GM19099 (cell line): ENCODE measurements around the gene ADGRL3.

Source experiments
- POLR2A ChIP-seq: IDR thresholded peaks from 3 replicates; pipeline ENCODE4 v1.6.1; 2011; ENCODE audit warnings: low read depth; ENCODE audit not compliant: insufficient read length; ENCODE audit errors: extremely low read depth

The ADGRL3 gene

GRCh38 chr4:61828960-61829359 lies 628.8 kb downstream of the ADGRL3 start:
- no peak for TF ChIP-seq POLR2A

- no peak for TF ChIP-seq POLR2A
These were observed 631.9 kb downstream of the ADGRL3 start for GRCh38 chr4:61831987-61832386.

- no peak for TF ChIP-seq POLR2A
These were observed 637.3 kb downstream of the ADGRL3 start for GRCh38 chr4:61837395-61837794.

- TF ChIP-seq POLR2A, result no peak
These were observed 637.9 kb downstream of the ADGRL3 start for GRCh38 chr4:61838072-61838471.

GRCh38 chr4:61841714-61842113 lies 641.6 kb downstream of the ADGRL3 start:
- TF ChIP-seq POLR2A, result no peak

- no peak for TF ChIP-seq POLR2A
These were observed 651.0 kb downstream of the ADGRL3 start for GRCh38 chr4:61851126-61851525.

- no peak for TF ChIP-seq POLR2A
These were observed 652.9 kb downstream of the ADGRL3 start for GRCh38 chr4:61853041-61853440.

GRCh38 chr4:61860376-61860775 lies 660.2 kb downstream of the ADGRL3 start:
- TF ChIP-seq POLR2A, result no peak

- TF ChIP-seq POLR2A, result no peak
These were observed 664.2 kb downstream of the ADGRL3 start for GRCh38 chr4:61864286-61864685.

- no peak for TF ChIP-seq POLR2A
These were observed 666.4 kb downstream of the ADGRL3 start for GRCh38 chr4:61866378-61867030.

GRCh38 chr4:61872983-61873382 lies 672.9 kb downstream of the ADGRL3 start:
- no peak for TF ChIP-seq POLR2A

- no peak for TF ChIP-seq POLR2A
These were observed 677.1 kb downstream of the ADGRL3 start for GRCh38 chr4:61877266-61877665.

- TF ChIP-seq POLR2A, result no peak
These were observed 677.8 kb downstream of the ADGRL3 start for GRCh38 chr4:61877893-61878292.

GRCh38 chr4:61882381-61882780 lies 682.3 kb downstream of the ADGRL3 start:
- TF ChIP-seq POLR2A, result no peak

GRCh38 chr4:61886131-61886530 lies 686.0 kb downstream of the ADGRL3 start:
- TF ChIP-seq POLR2A, result no peak

- no peak for TF ChIP-seq POLR2A
These were observed 689.0 kb downstream of the ADGRL3 start for GRCh38 chr4:61889117-61889516.

- no peak for TF ChIP-seq POLR2A
These were observed 690.2 kb downstream of the ADGRL3 start for GRCh38 chr4:61890321-61890720.
